WTC11 (cell line): ENCODE data around the gene MSL1. TPM values are rescaled to one million over a fixed set of nuclear protein-coding genes. Genes with fewer than 3 reads are reported as not detected.

Source experiments
- ATAC-seq: fragments of 200-7000 bp; cut with Tn5 transposase; 2 replicates; pipeline ENCODE4 v1.10.0; 2021; ENCODE audit warnings: mild to moderate bottlenecking, moderate library complexity
- CTCF ChIA-PET: fragments of 300-600 bp; sonication (Branson Sonifier 250); formaldehyde crosslinking; loops from one replicate; lab custom pipeline; 2021; ENCODE audit warnings: antibody characterized with exemption; lab: Charles Lee
- POLR2A ChIA-PET: fragments of 350-600 bp; sonication (Branson Sonifier 250); formaldehyde crosslinking; loops from one replicate; lab custom pipeline; 2021; ENCODE audit warnings: antibody characterized with exemption; lab: Charles Lee
- DNase-seq: peaks from one replicate; pipeline ENCODE4 v3.0.0; 2021; ENCODE audit warnings: low spot score
- H3K27ac Mint-ChIP-seq: 2 replicates; pipeline ENCODE4 v1.8.0; 2021; ENCODE audit warnings: mixed read lengths
- H3K27me3 Mint-ChIP-seq: 2 replicates; pipeline ENCODE4 v1.8.0; 2021; ENCODE audit warnings: low read depth, mild to moderate bottlenecking, moderate library complexity, mixed read lengths
- H3K36me3 Mint-ChIP-seq: 2 replicates; pipeline ENCODE4 v1.8.0; 2021; ENCODE audit warnings: mixed read lengths
- H3K4me1 Mint-ChIP-seq: 2 replicates; pipeline ENCODE4 v1.8.0; 2022; ENCODE audit warnings: mixed read lengths
- H3K4me3 Mint-ChIP-seq: 2 replicates; pipeline ENCODE4 v1.8.0; 2021; ENCODE audit warnings: mild to moderate bottlenecking, moderate library complexity, mixed read lengths
- H3K9me3 Mint-ChIP-seq: 2 replicates; pipeline ENCODE4 v1.8.0; 2021; ENCODE audit warnings: mixed read lengths
- ARID4B ChIP-seq: sonication (generic); formaldehyde crosslinking; IDR thresholded peaks from 2 replicates; pipeline ENCODE4 v1.8.0; 2023; ENCODE audit warnings: missing genetic modification reagents, mild to moderate bottlenecking, borderline replicate concordance
- HMGA2 ChIP-seq: fragments of 250-450 bp; sonication (Bioruptor Pico); IDR thresholded peaks from 2 replicates; pipeline ENCODE4 v1.4.0; 2021; ENCODE audit warnings: mild to moderate bottlenecking, moderate library complexity
- IRF1 ChIP-seq: sonication (generic); formaldehyde crosslinking; IDR thresholded peaks from 2 replicates; pipeline ENCODE4 v1.8.0; 2023; ENCODE audit warnings: missing genetic modification reagents
- MXD4 ChIP-seq: fragments of 250-450 bp; sonication (Bioruptor Pico); IDR thresholded peaks from 2 replicates; pipeline ENCODE4 v1.8.0; 2021; ENCODE audit warnings: mild to moderate bottlenecking, moderate library complexity, borderline replicate concordance
- NR1H2 ChIP-seq: sonication (generic); formaldehyde crosslinking; IDR thresholded peaks from 2 replicates; pipeline ENCODE4 v1.9.0; 2021; ENCODE audit warnings: mild to moderate bottlenecking, moderate library complexity, missing genetic modification reagents
- NR2C2 ChIP-seq: sonication (generic); formaldehyde crosslinking; IDR thresholded peaks from 2 replicates; pipeline ENCODE4 v1.8.0; 2022; ENCODE audit warnings: mild to moderate bottlenecking, missing genetic modification reagents
- PREB ChIP-seq: sonication (generic); formaldehyde crosslinking; IDR thresholded peaks from 2 replicates; pipeline ENCODE4 v1.8.1; 2022; ENCODE audit warnings: mild to moderate bottlenecking, missing genetic modification reagents, moderate library complexity, borderline replicate concordance
- RORB ChIP-seq: fragments of 250-450 bp; sonication (Bioruptor Pico); IDR thresholded peaks from 2 replicates; pipeline ENCODE4 v1.9.0; 2021; ENCODE audit warnings: mild to moderate bottlenecking
- USF1 ChIP-seq: sonication (generic); formaldehyde crosslinking; IDR thresholded peaks from 2 replicates; pipeline ENCODE4 v1.8.0; 2022; ENCODE audit warnings: mild to moderate bottlenecking, missing genetic modification reagents
- ZBTB43 ChIP-seq: sonication (generic); formaldehyde crosslinking; IDR thresholded peaks from 2 replicates; pipeline ENCODE4 v1.8.1; 2023; ENCODE audit warnings: mild to moderate bottlenecking, missing genetic modification reagents
- ZNF425 ChIP-seq: fragments of 250-450 bp; sonication (Bioruptor Pico); conservative IDR thresholded peaks from 2 replicates; pipeline ENCODE4 v1.9.0; 2021; ENCODE audit warnings: mild to moderate bottlenecking
- ZNF532 ChIP-seq: fragments of 250-450 bp; sonication (Bioruptor Pico); IDR thresholded peaks from 2 replicates; pipeline ENCODE4 v1.9.0; 2021; ENCODE audit warnings: mild to moderate bottlenecking, borderline replicate concordance
- total RNA-seq: library from RNA; stranded (reverse); gene quantifications from 3 replicates; pipeline ENCODE4 v1.2.3, GENCODE V29; 2021

MSL1 gene
- total RNA-seq, 1 experiment from 2014 or later = 78.1 TPM

- H3K9me3 Mint-ChIP-seq = no peaks in the 10 kb centered on the region
- POLR2A ChIA-PET = interaction anchor here (1.3 kb wide), 1 partner anchor 11 kb away, joined by 3 read pairs; no protein-coding TSS in a partner anchor
- no peak for DNase-seq
- H3K27me3 Mint-ChIP-seq = no peaks in the 10 kb centered on the region
- no peak for ATAC-seq
- TF ChIP-seq ZNF425 (CRISPR knock-in tag) = no peak
- no peak for TF ChIP-seq ZBTB43
- TF ChIP-seq HMGA2 (CRISPR knock-in tag) = no peak
- no peak for TF ChIP-seq MXD4
- no peak for TF ChIP-seq PREB (CRISPR knock-in tag)
- no peak for TF ChIP-seq USF1 (CRISPR knock-in tag)
- TF ChIP-seq ARID4B (CRISPR knock-in tag) = no peak
- TF ChIP-seq, all 79 proteins: peak for 0
- Mint-ChIP-seq H3K4me3 (no peak overlapping the region), H3K27ac (no peak overlapping the region), H3K4me1 (peaks cover 20% of the 10 kb centered on the region), H3K36me3 (0 out of 2 replicates have a peak, but pooled peaks cover 2% of the 10 kb centered on the region)
- CTCF ChIA-PET = interaction anchor here (0.6 to 7.4 kb wide), 7 partner anchors 11 to 145 kb away, joined by 3 to 75 read pairs (median 7); no protein-coding TSS in a partner anchor
Observed at GRCh38 chr17:40179923-40180659, 58.3 kb downstream of the MSL1 start.

- H3K9me3 Mint-ChIP-seq = no peaks in the 10 kb centered on the region
- no peaks in the 10 kb centered on the region for H3K27me3 Mint-ChIP-seq
- TF ChIP-seq ZNF532 (CRISPR knock-in tag) (no peak), NR2C2 (CRISPR knock-in tag) (no peak), RORB (CRISPR knock-in tag) (no peak), ARID4B (CRISPR knock-in tag) (no peak), IRF1 (CRISPR knock-in tag) (no peak), NR1H2 (no peak)
- H3K36me3 Mint-ChIP-seq = 0 out of 2 replicates have a peak, but pooled peaks cover 2% of the 10 kb centered on the region
- H3K4me1 Mint-ChIP-seq = peaks cover 20% of the 10 kb centered on the region
- H3K4me3 Mint-ChIP-seq = no peak overlapping the region
- ChIA-PET CTCF (interaction anchor here (1.1 to 7.4 kb wide), 3 partner anchors 11 to 146 kb away, joined by 3 to 75 read pairs (median 9); no protein-coding TSS in a partner anchor), POLR2A (interaction anchor here (1.3 kb wide), 1 partner anchor 10 kb away, joined by 3 read pairs; no protein-coding TSS in a partner anchor)
- ATAC-seq (no peak), DNase-seq (no peak)
- H3K27ac Mint-ChIP-seq = no peak overlapping the region
Observed at GRCh38 chr17:40180694-40181093, 58.9 kb downstream of the MSL1 start.
